KG1 (cell line): ENCODE measurements around the gene PTPRR.

ENCODE experiments used
- DNase-seq: peaks from one replicate; lab custom pipeline; 2025; lab: John Stamatoyannopoulos, UW

The PTPRR gene

GRCh38 chr12:70691018-70691672 is 229.4 kb downstream of the PTPRR start:
- no peak for DNase-seq

- DNase-seq = no peak
These were observed 233.6 kb downstream of the PTPRR start for GRCh38 chr12:70686907-70687306.

GRCh38 chr12:70686299-70686698 is 234.2 kb downstream of the PTPRR start:
- no peak for DNase-seq

- DNase-seq = no peak
These were observed 236.6 kb downstream of the PTPRR start for GRCh38 chr12:70683976-70684375.

DNA sequence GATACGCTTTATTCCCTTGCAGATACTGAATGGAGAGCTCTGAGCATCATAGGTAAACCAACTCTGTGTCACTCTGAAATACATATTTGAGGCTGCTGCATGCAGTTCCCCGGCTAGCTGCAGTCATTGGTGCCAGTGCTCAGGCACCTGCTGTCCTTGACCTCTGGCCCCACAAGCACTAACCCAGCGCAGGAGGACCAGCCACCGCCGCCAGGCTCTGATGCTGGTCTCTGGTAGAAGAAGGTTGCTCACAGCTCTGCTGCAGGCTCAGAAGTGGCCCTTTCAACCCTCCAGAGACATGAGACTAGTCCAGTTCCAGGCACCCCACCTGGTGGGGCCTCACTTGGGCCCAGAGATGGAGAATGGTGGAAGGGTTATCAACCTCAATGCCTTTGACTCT is 248.8 kb downstream of the PTPRR start:
- no peak for DNase-seq

DNA sequence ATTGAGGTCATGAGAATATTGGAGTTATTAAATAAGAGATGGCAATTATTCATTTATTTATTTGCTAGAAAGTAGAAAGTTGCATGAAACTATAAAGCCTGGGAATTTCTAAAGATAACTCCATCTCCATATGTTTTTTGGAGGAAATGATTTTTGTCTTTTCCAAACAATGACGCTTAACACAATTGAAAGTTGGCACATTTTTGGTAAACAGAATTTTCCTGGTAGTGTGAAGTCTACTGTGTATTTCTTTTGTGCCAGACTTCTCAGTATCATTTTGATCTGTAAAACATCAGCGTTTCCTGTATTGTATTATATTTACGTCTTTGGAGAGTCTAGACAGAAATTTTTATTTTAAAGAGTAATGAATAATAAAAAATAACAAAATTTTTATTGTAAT is 249.6 kb downstream of the PTPRR start:
- no peak for DNase-seq

- no peak for DNase-seq
These were observed 253.3 kb downstream of the PTPRR start for GRCh38 chr12:70667253-70667652.

- no peak for DNase-seq
These were observed 254.2 kb downstream of the PTPRR start for GRCh38 chr12:70666364-70666763.

DNA sequence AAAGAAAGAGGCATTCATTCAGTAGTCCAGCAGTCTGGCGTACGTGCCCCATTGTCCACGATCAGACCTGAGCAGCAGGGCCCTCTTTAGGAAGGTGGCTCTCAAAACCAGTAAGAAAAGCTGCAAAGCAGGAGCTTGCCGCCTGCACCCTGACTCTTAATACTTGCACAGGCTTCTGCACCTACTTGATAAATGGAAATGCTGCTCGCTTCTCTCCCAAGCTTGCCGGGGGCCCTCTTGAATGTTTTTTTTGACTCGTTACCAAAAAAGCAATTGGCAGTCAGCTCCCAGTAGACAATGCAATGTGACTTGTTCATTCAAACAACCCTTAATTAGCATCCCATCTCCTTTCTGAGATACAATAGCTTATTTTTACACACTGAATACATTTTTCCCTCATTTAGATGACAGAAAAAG is 256.1 kb downstream of the PTPRR start:
- no peak for DNase-seq

- DNase-seq = no peak
These were observed 256.7 kb downstream of the PTPRR start for GRCh38 chr12:70663838-70664237.

DNA sequence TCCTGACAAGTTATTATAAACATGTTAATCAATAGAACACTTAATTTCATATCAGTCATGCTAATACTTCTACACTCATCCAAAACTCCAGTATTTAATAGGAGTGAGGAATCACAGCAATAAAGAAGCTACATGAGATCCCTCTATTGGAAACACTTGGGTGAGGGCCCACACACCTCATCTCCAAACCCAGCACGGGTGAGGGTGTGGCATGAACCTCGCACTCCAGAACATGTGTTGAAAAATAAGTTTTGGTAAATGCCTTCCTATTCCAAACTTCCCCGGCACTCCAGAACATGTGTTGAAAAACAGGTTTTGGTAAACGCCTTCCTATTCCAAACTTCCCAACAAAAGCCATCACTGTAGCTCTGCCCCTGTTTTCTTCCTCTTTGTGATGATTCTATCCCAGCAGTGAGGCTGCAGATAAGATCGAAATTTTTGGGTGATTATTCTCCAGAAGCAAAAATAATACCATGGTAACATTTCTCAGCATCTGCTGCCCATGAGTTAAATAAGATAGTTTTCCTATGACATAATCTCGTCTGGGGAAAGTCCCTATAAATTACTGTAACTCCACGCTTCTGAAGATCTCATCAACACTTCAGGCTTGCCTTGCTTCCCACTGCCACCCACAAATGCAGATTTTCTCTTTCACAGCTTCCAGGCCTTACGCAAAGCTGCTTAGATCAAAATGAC is 258.9 kb downstream of the PTPRR start:
- no peak for DNase-seq

DNA sequence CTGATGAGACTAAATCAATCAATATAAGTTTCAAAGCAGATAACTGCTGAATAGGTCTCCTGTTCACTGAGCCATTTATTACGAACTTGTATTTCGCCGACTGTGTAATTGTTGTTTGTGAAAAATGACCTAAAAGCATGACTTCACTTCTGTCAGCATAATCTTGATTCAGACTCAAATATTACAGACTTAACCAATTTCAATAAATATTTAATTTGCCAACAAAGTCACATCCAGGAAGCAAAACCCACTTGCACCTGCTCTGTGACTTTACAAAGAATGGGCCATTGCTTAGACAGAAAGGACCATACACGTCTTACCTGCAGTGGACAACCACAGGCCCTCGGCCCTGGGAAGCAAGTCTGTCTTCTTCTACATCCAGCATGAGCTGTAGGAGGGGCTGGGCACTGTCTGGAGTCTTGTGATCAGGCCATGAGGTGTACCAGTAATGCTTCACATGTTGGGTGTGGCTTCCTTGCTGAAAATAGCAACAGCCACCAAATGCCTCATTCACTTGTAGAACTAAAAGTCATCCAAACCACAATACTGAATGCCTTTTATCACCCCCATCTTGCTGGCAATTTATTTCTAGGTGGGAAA is 259.8 kb downstream of the PTPRR start:
- DNase-seq = no peak

- no peak for DNase-seq
These were observed 260.4 kb downstream of the PTPRR start for GRCh38 chr12:70660002-70660604.

GRCh38 chr12:70659077-70659606 is 261.4 kb downstream of the PTPRR start:
- no peak for DNase-seq

DNA sequence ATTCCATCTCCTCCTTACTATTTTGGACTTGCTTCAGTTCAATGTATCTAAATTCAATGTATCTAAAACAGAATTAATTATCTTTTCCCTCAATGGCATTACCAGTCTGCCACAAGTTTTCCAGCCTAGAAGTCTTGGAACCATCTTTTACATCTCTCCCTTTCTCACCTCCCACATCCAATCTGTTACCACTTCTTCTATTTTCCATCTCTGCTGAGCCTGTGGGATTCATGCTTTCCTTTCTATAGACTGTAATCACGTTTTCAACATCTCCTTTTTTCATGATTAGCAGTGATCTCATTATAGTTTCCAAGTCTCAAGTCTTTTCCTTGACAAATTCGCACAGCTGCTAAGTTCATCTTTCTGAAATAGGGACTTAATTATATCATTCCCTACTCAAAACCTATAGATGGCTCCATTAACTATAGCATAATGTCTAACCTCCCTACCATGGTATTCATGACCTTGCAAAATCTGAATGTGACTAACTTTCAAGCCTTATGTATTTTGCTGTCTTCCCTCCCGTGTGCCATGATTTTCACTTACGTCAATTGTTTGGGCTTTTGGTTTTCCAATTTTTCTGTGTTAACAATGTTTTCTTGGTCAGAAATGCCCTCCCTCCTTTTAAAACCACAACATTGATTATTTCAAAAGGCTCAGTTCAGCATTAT is 262.8 kb downstream of the PTPRR start:
- DNase-seq = no peak

GRCh38 chr12:70652451-70652850 is 268.1 kb downstream of the PTPRR start:
- DNase-seq = no peak

GRCh38 chr12:70648831-70649230 is 271.7 kb downstream of the PTPRR start:
- no peak for DNase-seq

DNA sequence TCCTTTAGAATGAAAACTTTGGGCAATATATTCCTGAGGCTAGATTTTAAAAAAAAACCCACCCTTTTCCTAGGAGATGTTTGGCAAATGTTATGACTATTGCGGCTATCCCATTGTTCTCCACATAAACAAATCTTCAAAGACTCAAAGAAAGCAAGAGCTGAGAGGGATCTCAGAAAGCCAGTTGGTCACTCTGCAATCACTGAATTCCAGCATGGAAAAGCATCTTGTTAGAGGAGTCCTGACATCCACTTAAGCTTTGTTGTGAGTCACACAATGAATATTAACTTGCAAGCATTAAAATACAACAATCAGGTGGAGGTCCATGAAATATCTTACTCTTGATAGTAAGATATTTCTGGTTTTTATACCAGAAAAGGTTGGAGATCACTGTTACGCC is 272.3 kb downstream of the PTPRR start:
- DNase-seq = no peak

- no peak for DNase-seq
These were observed 273.7 kb downstream of the PTPRR start for GRCh38 chr12:70646850-70647249.

DNA sequence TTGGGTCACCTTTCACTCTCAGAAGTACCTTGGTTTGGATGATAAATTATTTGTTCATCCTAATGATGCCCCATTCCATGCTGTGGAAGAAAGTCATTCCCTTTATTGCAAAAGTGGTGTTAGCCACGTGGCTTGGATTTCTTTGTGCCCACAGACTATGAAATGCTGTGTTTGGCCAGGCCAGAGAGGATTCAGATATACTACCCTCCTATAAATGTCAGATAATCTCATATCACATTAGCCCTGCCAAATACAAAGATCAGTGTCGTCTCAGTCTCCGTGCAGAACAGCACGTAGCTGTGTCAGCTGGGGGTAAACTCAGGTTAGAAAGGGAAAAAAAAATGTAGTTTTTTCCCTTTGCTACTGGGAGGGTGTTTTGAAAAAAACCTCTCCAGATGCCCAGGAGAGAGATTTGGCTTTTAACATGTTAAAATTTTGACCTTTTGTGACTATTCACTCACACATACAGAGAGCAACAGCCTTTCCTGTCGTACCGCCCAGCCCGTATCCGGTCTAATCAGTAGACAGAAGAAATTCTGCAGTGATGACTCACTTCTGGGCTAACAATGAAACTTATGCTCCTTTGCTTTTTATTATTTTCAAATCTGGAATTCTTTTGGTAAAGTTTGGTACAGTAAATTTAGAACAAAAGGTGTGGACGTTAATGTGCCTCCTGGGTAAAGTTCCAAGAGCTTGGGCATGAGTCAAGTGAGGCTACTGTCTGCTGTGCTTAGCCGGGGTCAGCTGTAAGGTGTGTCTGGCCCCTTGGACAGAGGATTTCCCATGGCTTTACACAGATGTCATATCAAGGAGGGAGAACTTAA is 274.8 kb downstream of the PTPRR start:
- DNase-seq = peak; percentile 38

DNA sequence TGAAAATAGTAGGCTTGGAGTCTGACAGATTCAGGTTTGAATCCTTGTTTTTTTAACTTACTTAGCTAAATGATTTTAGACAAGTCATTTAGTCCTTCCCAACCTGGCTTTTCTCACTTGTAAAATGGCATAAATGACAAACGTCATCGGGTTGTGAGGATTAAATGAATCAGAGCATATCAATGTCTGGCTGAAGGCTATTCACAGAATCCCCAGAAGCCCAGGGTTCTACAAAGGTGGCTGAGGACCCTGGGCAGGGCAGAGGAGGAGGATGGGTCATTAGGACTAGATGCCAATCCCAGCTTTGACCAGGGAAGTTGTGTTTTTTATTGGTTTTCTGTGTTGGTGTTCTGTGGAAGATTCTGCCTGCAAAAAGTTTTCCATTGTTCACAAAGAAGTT is 275.7 kb downstream of the PTPRR start:
- no peak for DNase-seq
